AG10803 (cell line): ENCODE measurements around the gene ESRRG.

ENCODE experiments used
- DNase-seq: peaks from one replicate; pipeline ENCODE4 v3.0.0; 2010; ENCODE audit warnings: low read depth
- H3K4me3 ChIP-seq: 2 replicates; pipeline ENCODE4 v1.5.1; 2011; ENCODE audit warnings: mild to moderate bottlenecking, low read length, control low read depth
- TF ChIP-seq, protein P1 (sequence below): conservative IDR thresholded peaks from 2 replicates; pipeline ENCODE4 v1.5.1; 2011; ENCODE audit warnings: mild to moderate bottlenecking, low read length, control low read depth, inconsistent platforms

The ESRRG gene

DNA sequence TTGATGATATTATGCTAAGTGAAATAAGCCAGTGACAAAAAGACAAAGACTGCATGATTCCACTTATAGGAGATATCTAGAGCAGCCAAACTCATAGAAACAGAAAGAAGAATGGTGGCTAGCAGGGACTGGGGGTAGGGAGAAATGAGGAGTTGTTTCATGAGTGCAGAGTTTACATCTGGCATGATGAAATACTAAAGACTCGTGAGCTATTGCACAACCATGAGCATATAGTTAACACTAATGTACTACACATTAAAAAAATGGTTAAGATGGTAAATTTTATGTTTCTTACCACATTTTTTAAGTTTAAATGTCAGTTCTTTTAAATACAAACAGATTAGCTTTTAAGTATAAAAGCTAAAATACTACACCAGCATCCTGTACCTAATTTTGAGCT, 57.8 kb downstream of the ESRRG start:
- H3K4me3 ChIP-seq, result no peak overlapping the region
- TF ChIP-seq, protein P1, sequence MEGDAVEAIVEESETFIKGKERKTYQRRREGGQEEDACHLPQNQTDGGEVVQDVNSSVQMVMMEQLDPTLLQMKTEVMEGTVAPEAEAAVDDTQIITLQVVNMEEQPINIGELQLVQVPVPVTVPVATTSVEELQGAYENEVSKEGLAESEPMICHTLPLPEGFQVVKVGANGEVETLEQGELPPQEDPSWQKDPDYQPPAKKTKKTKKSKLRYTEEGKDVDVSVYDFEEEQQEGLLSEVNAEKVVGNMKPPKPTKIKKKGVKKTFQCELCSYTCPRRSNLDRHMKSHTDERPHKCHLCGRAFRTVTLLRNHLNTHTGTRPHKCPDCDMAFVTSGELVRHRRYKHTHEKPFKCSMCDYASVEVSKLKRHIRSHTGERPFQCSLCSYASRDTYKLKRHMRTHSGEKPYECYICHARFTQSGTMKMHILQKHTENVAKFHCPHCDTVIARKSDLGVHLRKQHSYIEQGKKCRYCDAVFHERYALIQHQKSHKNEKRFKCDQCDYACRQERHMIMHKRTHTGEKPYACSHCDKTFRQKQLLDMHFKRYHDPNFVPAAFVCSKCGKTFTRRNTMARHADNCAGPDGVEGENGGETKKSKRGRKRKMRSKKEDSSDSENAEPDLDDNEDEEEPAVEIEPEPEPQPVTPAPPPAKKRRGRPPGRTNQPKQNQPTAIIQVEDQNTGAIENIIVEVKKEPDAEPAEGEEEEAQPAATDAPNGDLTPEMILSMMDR, result no peak
- peak; percentile 6 for DNase-seq

DNA sequence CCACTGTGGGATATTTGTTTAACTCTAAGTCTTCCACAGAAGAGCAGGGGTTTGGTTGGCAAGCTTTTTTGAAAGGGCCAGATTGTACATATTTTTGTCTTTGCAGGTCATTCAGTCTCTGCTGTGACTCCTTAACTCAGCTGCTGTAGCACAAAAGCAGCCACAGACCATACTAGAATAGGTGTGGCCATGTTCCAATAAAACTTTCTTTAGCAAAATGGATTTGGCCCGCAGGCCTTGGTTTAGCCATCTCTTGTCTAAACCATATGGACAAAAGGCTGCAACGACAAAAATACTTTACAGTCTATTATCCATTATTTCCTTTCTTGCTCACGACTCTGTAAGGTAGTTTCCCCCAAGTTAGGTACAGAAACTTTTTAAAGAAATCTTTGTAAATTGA, 60.5 kb downstream of the ESRRG start:
- no peak for DNase-seq
- no peak overlapping the region for H3K4me3 ChIP-seq
- TF ChIP-seq, protein P1, result no peak

DNA sequence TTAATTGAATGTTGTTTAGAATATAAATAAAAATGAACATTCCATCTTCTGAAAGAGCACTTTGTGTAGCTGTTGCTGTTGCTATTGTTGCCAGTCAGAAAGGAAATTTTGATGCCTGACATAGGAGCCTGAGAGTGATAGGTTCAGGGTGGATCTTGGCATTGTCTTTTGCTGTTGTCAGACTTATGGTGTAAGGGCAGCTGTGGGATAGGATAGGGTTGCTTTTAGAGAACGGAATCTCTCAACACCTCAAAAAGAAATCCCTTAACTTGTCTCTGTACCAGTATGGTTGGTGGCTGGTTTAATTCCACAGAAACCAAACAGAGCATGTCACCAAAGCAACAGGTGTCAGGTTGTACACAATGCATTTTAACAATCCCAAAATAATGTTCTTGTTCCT, 62.7 kb downstream of the ESRRG start:
- no peak overlapping the region for H3K4me3 ChIP-seq
- no peak for DNase-seq
- TF ChIP-seq, protein P1, result no peak

DNA sequence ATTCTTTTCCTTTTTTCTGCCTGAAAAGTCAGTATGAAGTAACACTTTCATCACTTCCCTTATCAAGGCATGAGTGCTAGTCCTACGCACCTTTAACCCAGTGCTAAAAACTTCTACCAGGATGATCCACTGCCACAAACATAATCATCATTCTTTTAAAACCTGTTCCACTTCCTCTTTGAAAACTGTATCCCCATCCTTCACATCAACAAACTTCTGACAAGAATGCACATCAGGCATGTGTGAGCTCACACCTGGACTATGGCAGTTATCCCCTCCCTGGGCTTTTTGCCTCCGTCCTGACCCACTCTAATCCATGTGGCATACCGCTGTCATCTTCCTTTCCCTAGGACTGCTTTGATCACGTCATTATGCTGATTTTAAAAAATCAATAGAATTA, 70.2 kb downstream of the ESRRG start:
- no peak for DNase-seq
- no peak overlapping the region for H3K4me3 ChIP-seq
- TF ChIP-seq, protein P1, result no peak

DNA sequence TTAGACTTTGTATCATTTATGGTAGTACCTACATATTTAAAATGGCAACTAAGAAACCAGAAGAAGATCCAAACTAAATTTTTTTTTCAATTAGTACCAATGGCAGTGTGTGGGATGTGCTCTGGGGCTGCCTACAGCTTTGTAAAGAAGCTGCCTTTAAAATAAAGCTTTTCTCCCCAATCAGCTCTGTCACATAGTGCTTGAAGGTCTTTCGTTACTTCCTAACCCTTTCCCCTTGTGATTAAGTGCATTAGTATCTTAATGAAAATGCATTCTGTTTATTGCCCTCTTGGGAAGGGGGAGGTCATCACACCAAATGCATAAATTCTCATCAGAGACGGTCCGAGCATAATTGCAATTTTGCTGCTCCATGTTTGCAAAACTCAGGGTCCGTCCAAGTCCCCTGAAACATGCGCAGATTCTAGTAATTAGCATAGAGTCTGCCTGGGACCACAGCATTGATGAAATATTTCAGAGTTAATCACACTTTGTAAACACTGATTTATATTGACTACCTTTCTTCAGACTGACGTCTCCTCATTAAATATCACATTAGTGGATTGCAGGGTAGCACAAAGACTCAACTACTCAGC, 71.3 kb downstream of the ESRRG start:
- DNase-seq, result no peak
- TF ChIP-seq, protein P1, result no peak
- H3K4me3 ChIP-seq, result no peak overlapping the region

DNA sequence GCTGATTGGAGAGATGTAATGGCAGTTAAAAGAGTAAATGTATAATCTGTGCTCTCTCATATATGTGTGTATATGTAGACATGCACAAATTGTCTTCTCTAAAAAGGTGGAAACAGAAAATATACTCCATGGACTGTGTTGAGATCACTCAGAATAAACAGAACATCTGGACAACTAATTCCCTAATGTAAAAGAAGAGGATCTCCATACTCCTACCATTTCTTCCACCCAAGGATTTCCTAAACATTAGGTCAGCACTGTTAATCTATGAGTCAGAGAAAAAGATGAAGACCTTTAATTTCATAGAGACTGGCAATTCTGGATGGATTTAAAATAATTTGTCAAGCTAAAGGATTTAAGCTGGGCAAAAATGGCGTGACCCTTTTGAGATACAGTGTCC, 80.1 kb downstream of the ESRRG start:
- DNase-seq, result no peak
- TF ChIP-seq, protein P1, result no peak
- no peak overlapping the region for H3K4me3 ChIP-seq

DNA sequence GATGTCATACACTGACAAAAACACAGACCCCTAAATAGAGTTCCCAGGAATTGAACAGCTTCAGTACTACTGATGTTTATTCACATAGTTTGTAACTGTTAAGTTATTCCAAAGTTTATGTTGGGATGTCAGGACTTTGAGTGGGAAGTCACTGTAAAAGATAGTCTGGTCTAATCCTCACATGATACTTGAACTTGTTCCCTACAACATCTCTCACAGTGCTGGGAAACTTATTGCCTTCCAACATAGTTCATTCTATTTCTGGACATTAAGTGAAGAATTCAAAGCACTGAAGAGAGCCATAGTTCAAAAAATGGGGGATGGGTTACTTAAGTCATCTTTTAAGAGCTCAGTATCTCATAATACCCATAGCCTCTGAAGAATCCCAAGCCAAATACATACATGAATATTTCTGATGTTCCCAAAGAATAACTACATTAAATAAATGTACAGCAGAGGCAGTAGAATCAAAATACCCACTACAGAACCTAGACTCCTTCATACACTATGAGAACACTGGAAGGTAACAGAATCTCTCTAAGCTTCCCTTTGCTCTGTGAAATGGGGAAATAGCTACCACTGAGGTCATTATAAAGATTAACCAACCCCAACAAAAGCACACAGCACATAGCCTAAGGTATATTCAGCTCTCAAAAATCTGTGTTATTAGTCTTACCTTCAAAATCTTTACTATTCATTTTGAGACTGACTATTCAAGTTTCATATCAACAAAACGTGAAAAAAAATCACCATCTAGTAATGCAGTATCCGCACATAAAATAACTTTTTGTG, 81.4 kb downstream of the ESRRG start:
- H3K4me3 ChIP-seq, result no peak overlapping the region
- no peak for DNase-seq
- TF ChIP-seq, protein P1, result no peak
